GM10266 (cell line): ENCODE results near the gene TPGS1.
A peak's percentile ranks its signal among the peaks of the same experiment; 100 is the strongest.

Source experiments
- DNase-seq: peaks from one replicate; pipeline ENCODE4 v3.0.0; 2012; ENCODE audit errors: extremely low spot score
- TF ChIP-seq, protein P1 (sequence below): IDR thresholded peaks from 2 replicates; pipeline ENCODE4 v1.5.1; 2012; ENCODE audit warnings: mild to moderate bottlenecking, low read depth; ENCODE audit not compliant: control insufficient read depth, insufficient read depth; ENCODE audit errors: missing control alignments

Gene TPGS1

DNA sequence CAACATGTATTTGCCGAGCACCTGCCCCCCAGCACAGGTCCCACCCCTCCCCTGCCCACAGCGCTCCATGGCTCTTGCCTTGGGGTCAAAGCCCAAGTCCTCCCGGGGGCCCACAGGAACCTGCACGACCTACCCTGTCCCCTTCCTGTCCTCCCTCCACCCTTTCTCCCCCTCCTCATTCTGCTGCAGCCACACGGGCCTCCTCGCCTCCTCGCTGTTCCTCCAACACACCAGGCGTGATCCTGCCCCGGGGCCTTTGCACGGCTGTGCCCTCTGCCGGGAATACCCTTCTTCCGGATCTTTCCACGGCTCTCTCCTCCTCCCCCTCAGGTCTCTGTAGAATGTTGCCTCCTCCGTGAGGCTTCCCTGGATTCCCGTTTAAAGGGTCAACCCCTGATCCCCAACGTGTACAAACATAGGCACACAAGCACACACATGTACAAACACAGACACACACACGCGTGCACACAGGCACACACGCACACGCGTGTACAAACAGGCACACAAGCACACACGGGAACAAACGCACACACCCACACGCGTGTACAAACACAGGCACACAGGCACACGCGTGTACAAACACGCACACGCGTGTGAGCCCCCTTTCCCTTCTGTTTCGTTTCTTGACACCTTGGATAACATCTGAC is 8.2 kb upstream of the TPGS1 start:
- TF ChIP-seq, protein P1, sequence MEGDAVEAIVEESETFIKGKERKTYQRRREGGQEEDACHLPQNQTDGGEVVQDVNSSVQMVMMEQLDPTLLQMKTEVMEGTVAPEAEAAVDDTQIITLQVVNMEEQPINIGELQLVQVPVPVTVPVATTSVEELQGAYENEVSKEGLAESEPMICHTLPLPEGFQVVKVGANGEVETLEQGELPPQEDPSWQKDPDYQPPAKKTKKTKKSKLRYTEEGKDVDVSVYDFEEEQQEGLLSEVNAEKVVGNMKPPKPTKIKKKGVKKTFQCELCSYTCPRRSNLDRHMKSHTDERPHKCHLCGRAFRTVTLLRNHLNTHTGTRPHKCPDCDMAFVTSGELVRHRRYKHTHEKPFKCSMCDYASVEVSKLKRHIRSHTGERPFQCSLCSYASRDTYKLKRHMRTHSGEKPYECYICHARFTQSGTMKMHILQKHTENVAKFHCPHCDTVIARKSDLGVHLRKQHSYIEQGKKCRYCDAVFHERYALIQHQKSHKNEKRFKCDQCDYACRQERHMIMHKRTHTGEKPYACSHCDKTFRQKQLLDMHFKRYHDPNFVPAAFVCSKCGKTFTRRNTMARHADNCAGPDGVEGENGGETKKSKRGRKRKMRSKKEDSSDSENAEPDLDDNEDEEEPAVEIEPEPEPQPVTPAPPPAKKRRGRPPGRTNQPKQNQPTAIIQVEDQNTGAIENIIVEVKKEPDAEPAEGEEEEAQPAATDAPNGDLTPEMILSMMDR, result no peak
- DNase-seq, result no peak

DNA sequence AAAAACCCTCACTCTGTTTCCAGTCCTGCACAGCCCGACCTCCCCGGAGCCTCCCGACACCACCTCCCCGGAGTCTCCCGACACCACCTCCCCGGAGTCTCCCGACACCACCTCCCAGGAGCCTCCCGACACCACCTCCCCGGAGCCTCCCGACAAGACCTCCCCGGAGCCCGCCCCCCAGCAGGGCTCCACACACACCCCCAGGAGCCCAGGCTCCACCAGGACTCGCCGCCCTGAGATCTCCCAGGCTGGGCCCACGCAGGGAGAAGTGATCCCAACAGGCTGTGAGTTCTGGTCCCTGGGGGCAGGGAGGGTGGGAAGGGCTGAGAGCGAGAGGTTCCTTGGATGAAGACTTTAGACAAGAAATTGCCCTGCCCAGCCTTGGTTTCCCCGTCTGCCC is 5.7 kb upstream of the TPGS1 start:
- no peak for DNase-seq
- TF ChIP-seq, protein P1, result no peak

DNA sequence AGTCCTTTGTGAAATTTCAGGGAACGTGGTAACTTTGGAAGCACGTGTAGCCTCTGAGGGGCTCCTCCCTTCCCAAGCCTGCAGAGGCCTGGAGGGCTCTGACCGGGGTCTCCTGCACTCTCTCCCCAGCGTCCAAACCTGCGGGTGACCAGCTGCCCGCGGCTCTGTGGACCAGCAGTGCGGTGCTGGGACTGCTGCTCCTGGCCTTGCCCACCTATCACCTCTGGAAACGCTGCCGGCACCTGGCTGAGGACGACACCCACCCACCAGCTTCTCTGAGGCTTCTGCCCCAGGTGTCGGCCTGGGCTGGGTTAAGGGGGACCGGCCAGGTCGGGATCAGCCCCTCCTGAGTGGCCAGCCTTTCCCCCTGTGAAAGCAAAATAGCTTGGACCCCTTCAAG is 2.7 kb upstream of the TPGS1 start:
- TF ChIP-seq, protein P1, result no peak
- no peak for DNase-seq

DNA sequence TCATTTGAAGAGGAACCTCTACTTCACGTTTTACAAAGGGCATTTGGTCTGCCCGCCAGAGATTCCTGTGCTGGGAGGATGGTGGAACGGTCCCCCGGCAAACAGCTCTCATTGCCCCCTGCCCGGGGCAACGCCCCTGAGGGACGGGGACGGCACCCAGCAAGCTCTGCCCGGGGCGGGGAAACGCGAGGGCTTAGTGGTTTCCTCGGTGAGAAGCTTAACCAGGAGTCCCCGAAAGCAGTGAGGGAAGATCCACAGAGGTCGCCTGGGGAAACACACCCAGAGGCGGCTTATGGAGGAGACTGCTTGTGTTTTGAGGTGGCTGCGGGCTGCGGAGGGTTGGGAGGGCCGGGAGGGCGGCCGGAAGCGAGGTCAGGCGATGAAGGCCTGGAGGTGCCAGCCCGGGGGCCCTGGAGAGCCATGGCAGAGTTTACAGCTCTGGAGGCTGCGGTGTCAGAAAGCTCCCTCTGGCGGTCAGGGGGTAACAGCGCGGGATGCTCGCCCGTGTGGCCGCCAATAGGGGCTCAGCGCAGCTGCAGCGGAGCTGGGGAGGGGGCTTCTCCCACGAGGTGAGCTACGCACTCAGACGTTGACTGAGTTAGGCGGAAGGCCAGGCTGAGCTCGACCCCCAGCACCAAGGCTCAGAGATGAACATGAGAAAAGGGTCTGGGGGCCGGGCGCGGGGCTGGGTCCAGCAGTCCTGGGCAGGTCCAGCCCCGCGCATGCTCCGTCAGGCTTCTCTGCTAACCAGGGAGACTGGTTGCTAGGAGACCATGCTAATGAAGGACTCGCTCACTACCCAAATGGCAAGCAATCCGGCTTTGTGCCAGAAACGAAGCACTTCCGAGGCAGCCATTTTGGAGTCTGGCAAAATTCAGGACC is 652 bp upstream of the TPGS1 start:
- TF ChIP-seq, protein P1, result peak; percentile 96

DNA sequence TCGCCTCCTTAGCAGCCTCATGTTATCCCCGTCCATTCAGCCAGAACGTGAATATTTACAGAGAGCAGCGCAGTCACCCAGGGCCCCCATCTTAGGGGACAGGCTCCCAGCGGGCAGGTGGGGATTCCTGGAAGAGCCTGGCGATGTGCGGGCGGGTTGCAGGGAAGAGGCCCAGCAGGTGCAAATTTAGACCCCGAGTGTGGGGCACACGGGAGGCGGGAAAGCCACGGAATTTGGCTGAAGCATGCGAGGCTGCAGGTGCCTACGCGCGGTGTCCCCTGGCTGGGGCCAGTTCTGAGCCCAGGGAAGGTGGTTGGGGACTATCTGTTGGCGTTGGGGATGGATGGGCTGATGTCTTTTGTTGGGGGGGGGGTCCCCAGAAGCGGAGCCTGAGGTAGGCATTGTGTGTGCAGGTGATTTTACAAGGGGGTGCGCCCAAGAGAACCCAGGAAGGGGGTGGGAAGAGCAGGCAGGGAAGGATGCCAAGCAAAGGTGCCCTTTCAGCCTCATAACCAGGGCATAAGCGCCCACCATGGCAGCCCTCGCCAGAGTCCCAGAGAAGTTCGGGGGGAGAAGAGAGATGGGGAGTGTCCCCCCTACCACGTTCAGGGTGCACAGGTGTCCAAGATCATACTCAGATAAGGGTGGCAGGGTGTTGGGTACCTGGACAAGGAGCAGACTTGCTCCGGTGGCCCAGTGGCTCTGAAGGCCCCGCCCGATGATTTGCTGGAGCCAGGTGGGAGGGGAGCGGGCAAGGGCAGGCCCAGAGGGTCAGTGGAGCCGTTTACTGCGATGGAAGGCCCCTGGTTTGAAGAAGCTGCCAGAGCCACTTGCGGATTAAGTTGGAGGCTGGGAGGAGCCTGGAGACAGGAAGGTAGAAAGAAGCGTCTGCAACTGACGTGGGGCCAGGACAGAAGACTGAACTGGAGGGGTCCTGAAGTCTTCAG is 1.2 kb downstream of the TPGS1 start:
- TF ChIP-seq, protein P1, result no peak
- DNase-seq, result no peak

More for the DNA sequence above, 652 bp upstream of the TPGS1 start:
- peak; percentile 98 for DNase-seq

DNA sequence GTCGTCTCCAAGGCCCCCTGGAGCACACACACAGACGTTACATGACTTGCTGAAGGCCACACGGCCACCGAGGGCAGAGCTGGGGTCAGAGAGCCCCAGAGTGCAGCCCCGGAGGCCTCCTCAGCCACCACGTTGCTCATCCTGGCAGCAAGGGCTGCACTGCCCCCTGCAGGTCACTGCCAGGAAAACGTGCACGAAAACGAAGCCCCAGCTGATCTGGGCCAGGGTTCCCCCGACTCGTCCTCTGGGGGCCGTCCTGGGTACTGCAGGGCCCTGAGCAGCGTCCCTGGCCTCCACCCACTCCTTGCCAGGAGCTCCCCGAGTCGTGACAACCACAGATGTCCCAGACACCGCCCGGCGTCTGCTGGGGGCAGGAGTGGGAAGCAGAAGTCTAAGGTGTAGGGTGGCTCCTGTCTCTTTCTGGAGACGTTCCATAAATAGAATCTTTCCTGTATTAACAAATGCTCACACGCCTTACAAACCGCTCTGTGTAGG is 3.4 kb downstream of the TPGS1 start:
- DNase-seq, result peak; percentile 92
- TF ChIP-seq, protein P1, result peak; percentile 99
